Esophagus squamous epithelium (tissue), 4 donors: Measurements from ENCODE around the gene PQBP1.

ENCODE experiments used
- POLR2A ChIP-seq, 4 donors: fragments of 450-650 bp; IDR thresholded peaks; one replicate each; pipeline ENCODE4 v1.6.1; 2017; ENCODE audit warnings: antibody characterized with exemption in 4 of 4, mild to moderate bottlenecking in 4 of 4, moderate library complexity in 3 of 4
- TF ChIP-seq, protein P1 (sequence below), 6 experiments: fragments of 450-650 bp in 4 of 6; fragments of 200-600 bp in 2 of 6; sonication (generic) in 2 of 6; IDR thresholded peaks; one replicate each; pipeline ENCODE4 v1.5.1; 2016 to 2019; ENCODE audit warnings: antibody characterized with exemption in 6 of 6, mild to moderate bottlenecking in 4 of 6, moderate library complexity in 4 of 6

GRCh38 chrX:48937054-48937907 lies 39.6 kb downstream of the PQBP1 start:
- peak in 1 of 4 donors; percentile 35 for TF ChIP-seq POLR2A (IDR thresholded peaks at IDR 0.05)
- TF ChIP-seq, protein P1, sequence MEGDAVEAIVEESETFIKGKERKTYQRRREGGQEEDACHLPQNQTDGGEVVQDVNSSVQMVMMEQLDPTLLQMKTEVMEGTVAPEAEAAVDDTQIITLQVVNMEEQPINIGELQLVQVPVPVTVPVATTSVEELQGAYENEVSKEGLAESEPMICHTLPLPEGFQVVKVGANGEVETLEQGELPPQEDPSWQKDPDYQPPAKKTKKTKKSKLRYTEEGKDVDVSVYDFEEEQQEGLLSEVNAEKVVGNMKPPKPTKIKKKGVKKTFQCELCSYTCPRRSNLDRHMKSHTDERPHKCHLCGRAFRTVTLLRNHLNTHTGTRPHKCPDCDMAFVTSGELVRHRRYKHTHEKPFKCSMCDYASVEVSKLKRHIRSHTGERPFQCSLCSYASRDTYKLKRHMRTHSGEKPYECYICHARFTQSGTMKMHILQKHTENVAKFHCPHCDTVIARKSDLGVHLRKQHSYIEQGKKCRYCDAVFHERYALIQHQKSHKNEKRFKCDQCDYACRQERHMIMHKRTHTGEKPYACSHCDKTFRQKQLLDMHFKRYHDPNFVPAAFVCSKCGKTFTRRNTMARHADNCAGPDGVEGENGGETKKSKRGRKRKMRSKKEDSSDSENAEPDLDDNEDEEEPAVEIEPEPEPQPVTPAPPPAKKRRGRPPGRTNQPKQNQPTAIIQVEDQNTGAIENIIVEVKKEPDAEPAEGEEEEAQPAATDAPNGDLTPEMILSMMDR (IDR thresholded peaks at IDR 0.05), result no peak
